Left renal pelvis (tissue), 4 donors: Measurements from ENCODE around the gene SOX10. TPM values are rescaled to one million over a fixed set of nuclear protein-coding genes. Genes with fewer than 3 reads are reported as not detected.

Experiments
- DNase-seq, 4 donors: peaks; one replicate each; pipeline ENCODE4 v3.0.0-alpha.2; 2013; ENCODE audit warnings: low read depth in 4 of 4, low spot score in 3 of 4
- polyA plus RNA-seq, 4 donors: library from polyadenylated mRNA; unstranded; fragments of 120-200 nt; gene quantifications; one replicate each; pipeline ENCODE4 v1.2.1, GENCODE V29; 2013; ENCODE audit not compliant: insufficient read length in 4 of 4

SOX10 gene
- 1 to 10 TPM; 1.0 to 2.6 (median 1.9) TPM for polyA plus RNA-seq

DNA sequence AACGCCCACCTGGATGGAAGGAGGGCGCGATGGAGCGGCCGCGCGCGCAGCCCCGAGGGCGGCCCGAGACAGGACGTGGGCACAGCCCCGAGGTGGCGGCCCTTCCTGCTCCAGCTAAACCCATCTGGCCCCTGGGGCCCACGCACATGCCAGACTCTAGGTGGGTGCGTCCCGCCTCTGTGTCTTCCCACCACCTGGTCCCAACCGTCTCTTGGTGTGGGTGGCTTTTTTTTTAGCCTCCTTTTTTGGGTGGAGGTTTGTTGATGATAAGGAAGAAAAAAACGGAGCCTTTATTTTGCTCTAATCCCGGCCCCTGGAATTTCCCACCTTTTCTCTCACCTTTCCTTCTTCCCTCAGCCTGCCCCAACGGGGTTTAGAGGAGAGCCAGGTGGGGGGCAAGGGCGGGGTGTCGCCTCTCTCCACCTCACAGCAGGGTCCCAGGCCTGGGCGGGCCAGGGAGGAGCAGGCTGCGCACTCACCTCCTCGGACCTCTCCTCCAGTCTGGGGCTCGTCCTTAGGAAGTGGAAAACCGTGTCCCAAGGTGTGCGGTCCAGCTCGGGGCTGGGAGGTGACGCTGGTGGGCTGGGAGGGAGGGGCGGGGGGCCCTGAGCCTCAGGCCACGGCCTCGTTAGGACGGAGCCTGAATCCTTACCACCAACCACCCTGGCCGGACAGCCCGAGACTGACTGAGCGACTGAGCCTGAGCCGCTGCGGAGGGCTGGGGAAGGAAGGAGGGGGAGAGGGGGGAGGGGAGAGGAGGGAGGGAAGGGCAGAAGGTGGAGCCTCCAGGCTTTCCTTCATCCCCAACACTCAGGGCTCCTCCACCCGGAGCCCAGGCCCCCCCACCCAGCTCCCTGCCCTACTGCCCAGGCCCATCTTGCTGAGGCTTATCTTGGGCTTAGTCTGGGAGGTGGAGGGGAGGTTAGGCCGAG, at the start of gene SOX10:
TSS of gene SOX10 (minus strand) at position 696 of the 932 bp plus-strand sequence. CDS start 771 bp downstream, outside the sequence.
- DNase-seq, result no peak

DNA sequence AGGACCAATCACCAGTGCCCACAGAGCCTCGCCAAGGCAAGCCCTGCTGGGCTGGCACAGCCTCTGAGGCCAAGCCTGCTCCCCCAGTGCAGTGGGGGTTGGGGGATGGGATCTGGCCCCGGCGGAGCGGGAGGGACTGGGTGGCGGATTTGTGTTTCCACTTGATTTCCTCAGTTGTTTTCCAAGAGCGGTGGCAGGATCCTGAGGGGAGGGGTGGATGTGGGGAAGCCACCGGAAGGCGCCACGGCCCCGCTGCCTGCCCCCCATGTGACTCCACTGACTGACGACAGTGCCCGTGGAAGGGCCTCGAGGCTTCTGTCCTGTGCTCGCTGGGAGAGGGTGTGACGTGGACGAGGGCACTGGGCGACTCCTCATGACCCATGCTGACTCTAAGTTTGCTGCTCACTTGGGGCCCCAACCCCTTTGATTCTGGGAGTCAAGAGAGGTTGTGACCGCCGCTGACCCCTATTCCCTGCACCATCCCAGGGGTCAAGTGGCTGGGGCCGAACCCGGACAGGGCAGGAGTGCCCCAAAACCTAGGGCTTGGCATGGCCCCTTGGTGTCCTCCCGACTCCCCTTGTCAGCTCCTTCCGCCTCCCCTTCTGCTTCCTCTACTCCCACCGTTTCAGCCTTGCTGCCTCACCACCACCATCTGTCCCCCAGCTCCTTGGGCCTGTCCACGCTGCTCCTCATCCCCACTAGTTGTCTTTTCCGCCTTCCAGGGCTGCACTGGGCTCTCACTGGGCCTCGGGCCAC, 49.3 kb upstream of the SOX10 start:
- no peak for DNase-seq

DNA sequence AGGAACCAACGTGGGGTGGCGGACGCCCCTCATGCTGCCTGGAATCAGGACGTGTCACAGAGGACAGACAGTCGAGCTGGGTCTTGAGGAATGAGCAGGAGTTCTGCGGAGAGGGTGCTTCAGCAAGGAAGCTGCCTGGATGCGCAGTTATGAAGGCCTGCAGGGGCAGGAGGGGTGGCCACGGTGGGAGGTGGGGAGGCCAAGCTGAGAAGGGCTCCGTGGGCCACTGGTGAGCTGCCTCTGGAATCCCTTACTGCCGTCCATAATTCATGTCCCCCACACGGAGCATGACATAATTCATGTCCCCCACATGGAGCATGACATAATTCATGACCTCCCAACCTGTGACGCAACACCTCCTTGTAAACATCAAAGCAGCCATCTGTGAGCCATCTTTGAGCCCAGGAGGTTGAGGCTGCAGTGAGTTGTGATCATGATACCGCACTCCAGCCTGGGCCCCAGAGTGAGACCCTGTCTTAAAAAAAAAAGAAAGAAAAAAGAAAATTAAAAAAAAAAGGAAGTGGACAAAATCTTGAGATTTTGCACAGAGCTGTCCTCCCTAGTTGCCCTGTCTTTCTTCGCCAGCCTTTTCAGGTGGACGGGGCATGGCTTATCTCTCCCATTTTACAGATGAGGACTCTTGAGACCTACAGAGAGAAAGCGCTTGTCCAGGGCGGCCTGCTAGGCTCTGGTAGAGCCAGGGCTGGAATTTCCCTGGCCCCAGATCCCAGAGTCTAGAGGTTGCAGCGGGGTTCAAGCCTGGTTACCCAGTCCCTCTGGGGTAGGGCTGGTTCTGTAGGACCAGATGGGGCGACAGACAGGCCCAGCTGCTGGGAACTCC, 48.5 kb upstream of the SOX10 start:
- no peak for DNase-seq

DNA sequence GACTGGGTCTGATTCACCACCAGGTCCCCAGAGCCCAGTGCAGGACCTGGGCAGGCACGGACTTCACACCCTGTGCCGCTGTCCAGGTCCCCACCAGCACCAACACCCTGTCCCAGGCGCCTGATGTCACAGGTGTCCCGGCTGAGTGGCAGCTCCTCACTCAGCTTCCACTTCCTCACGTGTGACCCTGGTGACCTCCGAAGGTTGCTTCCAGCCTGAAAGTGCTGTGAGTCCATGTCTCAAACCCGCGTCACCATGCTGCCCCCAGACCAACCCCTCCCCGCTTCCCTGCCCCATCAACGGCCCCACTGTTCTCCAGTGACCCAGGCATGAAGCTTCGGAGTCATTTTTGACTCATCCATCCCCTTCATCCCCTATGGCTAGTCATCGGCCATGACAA, 47.1 kb upstream of the SOX10 start:
- DNase-seq, result no peak

DNA sequence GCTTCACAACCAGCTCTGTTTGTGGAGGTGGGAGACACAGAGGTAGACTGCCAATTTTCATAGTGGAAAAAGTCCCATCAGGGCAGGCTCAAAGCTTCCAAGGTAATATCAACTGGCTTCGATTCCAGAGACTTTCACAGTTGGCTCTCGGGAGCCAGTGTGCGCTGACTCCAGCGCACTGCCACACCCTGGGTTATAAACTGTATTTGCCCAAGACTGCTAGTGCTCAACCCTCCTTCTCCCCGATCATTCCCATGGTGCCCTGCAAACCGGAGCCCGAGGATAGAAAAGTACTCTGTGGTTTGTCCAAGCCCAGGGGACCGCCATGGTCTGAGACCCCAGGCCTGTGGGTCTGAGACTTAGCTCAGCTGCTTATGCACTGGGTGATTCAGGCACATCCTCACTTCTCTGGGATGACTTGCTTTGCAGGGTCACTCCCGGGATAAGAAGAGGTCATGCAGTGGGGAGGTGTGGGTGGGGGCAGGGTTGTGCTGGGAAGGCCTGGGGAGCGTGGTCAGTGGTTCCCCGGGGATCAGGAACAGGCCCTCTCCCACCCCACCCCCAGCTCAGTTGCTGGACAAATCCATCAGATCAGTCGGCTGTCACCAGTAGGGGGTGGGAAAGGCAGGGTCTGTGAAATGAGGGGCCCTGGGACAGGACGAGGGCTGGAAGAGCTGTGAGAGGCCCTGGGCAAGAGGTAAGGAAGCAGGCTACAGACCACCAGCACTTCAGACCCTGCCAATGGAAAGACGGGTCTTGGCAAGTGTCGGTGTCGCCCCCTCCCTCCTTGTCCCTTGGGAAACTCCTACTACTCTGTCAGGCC, 46.2 kb upstream of the SOX10 start:
- no peak for DNase-seq

DNA sequence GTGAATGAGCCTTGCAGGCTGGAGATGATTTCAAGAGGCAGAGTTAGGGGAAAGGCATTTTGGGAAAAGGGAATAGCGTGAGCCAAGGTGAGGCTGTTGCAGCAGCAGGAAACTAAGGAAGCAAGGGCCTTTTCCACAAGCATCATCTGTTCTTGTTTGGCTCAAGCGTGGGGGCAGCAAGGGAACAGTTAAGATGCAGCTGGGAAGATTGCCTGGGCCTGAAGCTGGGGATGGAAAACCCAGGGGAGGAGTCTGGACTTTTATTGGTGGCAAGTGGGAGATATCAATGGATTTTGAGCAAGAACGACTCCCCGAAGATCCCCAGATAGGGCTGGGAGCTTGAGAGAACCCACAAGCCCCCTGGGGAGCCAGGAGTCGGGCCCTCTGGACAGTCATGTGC, 45.5 kb upstream of the SOX10 start:
- DNase-seq, result no peak

DNA sequence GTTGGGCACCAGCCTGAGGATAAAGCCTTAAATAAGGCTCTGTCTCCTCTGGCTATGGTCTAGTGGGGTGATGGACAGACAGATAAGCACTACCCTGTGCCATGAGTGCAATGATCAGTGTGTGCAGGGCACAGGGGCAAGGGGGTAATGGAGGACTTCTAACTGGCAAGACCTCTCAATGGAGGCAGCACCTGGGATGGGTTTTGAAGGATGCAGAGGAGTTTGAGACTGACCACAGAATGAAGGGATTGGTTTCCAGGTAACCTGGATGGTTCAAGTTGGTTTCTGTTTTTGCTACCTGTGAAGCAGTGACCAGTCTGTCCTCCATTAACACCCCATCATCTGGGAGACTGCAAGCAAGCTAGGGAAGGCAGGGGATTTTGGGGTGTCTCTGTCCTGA, 45.0 kb upstream of the SOX10 start:
- no peak for DNase-seq

DNA sequence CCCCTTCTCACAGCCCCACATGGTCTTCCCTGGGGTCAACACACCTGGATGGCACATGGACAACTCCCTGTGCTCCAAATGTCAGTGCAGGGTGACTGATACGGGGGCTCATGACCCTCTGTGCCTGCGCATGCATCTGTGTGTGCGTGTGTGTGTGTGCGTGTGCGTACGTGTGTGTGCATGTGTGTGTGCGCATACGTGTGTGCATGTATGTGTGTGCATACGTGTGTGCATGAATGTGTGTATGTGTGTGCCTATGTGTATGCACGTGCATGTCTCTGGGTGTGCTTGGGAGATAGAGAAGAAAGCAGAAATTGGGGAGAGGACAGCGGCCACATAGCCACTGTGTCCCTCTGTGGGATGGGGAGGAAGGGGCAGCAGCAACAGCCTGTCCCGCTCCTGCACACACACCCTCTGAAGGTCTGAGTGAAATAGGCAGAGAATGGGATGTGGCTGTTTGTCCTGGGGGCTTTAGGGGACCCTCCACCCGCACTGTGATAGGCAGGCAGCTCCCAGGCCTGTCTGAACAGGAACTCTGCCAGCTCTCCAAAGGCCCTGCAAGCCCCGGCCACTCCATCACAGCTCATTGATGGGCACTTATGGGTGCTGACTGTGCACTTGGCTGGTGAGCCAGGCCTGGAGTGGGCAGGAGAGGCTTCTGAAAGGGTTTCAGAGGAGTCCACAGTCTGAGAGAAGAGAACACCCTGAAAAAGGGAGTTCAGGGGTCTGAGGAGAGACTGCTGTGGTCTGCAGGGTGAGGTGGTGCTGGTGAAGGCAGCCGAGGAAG, 44.2 kb upstream of the SOX10 start:
- no peak for DNase-seq

DNA sequence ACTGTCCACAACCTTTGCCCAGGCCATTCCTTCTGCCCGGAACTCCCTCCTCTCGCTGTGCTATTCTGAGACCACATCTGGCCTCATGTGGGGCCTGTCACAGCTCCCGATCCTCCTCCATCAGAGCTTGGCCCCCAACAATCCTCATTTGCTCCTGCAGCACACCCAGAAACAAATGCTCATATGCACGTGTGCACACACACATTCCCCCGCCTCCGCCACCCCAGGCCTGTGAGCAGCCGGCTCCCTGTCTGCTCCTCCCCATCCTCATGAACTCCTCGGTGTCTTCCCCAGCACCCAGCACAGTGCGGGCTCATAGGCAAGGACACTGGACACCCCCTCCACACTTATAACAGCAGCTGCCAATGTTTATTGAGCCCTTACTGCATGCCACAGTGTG, 43.1 kb upstream of the SOX10 start:
- no peak for DNase-seq

DNA sequence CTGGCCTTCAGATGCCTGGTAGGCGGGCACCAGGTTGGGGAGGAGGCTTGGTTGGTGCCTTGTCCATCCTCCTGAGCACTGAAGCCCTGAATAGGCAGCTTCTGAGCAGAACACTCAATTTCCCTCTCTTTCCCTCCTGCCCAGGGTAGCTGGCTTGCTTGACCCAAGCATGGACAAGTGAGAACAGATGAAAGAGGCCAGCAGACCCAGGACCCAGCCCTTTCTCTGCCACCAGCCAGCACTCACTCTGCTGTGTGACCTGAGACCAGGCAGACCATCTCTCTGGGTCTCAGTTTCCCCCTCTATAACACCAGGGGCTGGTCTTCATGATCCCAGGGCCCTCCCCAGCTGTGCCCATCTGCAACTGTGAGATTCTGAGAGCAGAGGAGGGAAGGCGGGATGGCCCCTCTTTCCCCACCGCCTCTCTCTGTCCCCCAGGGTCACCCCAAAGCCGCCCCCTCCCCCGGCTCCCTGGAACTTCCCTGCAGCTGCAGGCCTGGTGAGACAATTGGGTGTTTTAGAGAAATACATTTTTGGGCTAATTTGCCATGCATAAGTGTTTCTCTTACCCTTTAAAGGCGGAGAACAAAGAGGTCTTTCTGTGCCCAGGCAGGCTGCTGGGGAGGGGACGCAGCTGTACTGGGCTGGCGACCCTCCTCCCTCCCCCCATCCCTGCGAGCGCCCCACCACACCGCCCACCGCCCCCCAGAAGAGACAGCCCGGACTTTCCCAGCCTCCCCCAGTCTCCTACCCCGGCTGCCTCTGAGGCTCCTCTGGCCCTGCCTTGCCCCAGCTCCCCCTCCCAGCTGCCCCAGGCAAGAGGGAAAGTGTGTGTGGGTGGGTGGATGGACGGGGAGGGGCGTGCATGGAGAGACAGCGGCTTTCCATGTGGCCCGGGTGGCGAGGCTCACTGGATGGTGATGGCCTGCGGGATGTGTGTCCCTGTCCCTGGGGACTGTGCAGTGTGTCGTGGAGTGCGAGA, 42.1 kb upstream of the SOX10 start:
- no peak for DNase-seq

DNA sequence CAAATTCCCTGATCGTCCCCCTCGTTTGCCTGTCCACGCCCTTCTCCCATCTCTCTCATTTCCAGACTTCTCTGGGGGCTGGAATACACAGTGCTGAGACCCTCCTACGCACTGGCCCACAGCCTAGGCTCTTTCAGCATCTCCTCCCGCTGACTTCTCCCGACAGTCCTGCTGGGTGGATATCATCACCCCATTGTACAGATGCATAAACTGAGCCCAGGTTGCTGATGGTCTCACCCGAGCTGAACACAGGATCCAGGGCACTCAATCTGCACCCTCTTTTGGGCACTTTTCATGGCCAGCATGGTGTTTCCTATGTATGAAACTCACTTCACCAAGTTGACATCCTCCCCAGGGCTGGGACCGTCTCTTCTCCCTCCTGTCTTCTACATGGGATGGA, 41.2 kb upstream of the SOX10 start:
- no peak for DNase-seq

DNA sequence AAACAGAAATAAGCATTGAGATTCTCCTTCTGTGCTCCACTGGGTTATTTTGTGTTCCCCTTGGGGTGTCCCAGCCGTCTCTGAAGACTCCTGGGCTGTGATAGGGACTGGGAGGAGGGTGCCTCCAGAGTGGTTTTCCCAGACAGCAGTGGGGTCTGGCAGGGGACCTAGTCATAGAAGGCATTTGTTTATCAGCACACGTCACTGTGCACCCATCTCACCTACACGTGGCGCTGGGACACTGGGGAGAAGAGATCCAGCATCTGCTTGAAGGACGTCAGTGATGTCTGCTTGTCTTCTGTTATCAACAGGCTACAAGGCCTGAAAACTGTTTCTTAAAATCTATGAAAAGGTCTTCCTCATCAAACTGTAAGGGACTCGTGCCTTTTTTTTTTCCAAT, 38.7 kb upstream of the SOX10 start:
- no peak for DNase-seq

DNA sequence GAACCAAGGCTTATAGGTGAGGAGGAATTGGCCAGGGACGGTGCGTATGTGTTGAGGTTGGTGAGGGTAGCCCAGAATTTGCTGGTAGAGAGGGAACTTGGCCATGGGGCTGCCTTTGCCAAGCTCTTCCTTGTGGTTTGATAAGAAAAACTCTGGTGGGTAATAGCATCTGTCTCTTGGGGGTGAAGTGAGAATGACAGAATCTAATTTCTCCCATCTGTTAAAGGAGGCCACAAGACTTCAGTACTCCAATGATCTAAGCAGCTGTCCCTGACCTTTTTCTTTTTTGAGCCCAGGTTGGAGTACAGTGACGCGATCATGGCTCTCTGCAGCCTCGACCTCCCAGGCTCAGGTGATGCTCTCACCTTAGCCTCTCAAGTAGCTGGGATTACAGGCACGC, 36.9 kb upstream of the SOX10 start:
- no peak for DNase-seq

DNA sequence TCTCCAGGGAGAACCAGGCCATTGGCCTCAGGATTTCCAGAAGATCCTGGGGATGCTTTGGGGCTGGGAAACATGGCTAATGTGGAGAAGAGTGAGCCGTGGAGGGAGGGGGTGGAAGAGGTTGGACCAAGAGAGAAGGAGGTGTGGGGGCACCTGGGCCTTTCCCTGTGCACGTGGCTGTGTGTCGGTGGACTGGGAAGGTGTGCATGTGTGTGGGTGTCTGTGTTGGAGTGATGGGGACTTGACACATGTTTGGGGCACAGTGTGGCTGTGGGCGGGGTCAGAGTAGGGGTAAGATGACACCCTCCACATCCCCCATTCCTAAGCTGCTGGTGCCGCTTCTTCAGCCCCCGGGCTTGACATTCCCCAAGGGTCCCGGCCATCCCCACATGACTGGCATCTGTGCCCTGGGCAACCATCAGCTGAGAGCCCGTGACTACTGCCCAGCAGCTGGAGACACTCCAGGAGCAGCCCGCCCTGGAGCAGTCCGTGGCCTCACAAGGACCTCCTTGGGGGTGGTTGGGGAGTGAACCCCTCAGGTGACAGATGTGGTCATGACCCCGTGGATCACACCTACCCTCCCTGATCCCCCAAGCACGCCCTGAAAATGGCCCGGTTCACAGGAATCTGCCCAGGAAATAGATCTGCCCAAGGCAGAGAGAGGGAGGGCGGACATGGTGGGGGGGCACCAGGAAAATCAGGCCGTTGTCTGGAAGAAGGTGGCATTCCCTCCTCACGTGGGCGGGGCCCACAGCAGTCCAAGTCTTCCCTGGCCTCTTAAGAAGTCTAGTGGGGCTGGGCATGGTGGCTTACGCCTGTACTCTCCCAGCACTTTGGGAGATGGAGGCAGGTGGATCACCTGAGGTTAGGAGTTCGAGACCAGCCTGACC, 34.8 kb upstream of the SOX10 start:
- DNase-seq, result no peak

DNA sequence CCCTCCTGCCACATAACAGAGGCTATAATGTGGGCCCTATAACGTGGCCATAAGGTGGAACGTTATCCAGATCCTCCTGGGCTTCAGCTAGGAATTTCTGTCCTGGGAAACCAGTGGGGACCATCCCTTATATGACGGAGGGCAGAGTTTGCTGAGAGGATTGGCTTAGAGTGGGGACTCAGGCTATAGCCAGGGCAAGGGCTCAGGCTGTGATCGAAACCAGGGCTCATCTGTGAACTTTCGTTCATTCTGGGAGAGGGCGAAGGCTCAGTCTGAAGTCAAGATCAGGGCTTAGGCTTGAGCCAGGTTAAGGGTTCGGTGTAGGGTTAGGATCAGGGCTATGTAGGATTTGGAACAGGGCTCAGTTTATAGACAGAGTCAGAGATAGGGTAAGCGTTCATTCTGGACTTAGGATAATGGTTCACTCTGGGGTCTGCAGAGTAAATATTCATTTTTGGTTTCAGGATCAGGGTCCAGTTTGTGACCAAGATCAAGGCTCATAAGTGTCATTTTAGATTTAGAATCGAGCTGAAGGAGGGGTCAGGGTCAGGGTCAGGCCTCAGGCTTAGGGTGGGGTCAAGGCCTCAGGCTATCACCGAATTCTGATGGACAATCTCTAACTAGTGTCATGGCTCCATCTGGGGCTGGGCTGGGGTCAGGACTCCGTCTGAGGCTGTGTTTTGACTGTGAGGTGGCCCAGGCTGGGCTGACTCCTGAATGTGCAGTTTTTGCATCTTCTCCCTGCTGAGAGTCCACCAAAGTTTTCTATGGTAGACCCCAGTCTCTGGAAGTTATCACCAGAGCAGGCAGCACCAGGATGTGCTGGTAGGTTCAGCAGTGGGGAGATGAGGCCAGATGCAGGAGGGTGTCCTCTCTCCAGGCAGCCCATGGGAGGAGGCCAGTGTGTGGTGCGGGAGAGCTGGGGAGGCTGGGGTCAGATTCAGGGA, 33.9 kb upstream of the SOX10 start:
- no peak for DNase-seq
